AG04450 (cell line): ENCODE data around the gene GPR176. TPM values are rescaled to one million over a fixed set of nuclear protein-coding genes. Genes with fewer than 3 reads are reported as not detected.

Experiments
- CTCF ChIA-PET: fragments of 300-600, 350-600 bp; formaldehyde crosslinking; extraction: SDS; loops from one replicate; lab custom pipeline; 2022; ENCODE audit warnings: antibody characterized with exemption, inconsistent platforms; lab: Charles Lee
- POLR2A ChIA-PET: fragments of 350-600 bp; formaldehyde crosslinking; extraction: SDS; loops from one replicate; lab custom pipeline; 2021; ENCODE audit warnings: antibody characterized with exemption, inconsistent platforms; lab: Yijun Ruan, JAX
- DNase-seq: peaks from one replicate; pipeline ENCODE4 v3.0.0-alpha.2; 2011; ENCODE audit warnings: low read depth, low spot score
- H3K27ac ChIP-seq: one replicate; pipeline ENCODE4 v1.5.1; 2012; ENCODE audit warnings: low read depth, low read length, control low read depth
- H3K27me3 ChIP-seq: one replicate; pipeline ENCODE4 v1.6.0; 2012; ENCODE audit warnings: low read length; ENCODE audit not compliant: control insufficient read depth, insufficient read depth
- H3K4me3 ChIP-seq: 2 replicates; pipeline ENCODE4 v1.5.1; 2011; ENCODE audit warnings: mild to moderate bottlenecking, low read depth, low read length, control low read depth
- H3K9me3 ChIP-seq: 2 replicates; pipeline ENCODE4 v1.5.1; 2012; ENCODE audit warnings: low read length; ENCODE audit not compliant: control insufficient read depth, insufficient read depth
- CTCF ChIP-seq: IDR thresholded peaks from 2 replicates; pipeline ENCODE4 v1.5.1; 2011; ENCODE audit warnings: low read depth, low read length, control low read depth, inconsistent platforms
- polyA plus RNA-seq: library from polyadenylated mRNA; depleted of rRNA; stranded (reverse); fragments of >200 nt; gene quantifications from 2 replicates; pipeline ENCODE4 v1.2.3, GENCODE V29; 2011

The GPR176 gene
- polyA plus RNA-seq, 1 experiment = 83.9 TPM

GRCh38 chr15:39944726-39945125, 24.7 kb upstream of the GPR176 start:
- Histone ChIP-seq H3K9me3 (no peaks in the 10 kb centered on the region), H3K4me3 (no peak overlapping the region), H3K27ac (no peak overlapping the region), H3K27me3 (no peaks in the 10 kb centered on the region)
- TF ChIP-seq CTCF = no peak
- DNase-seq = peak; percentile 84
- CTCF ChIA-PET = interaction anchor here (0.7 kb wide), 1 partner anchor 102 kb away, joined by 3 read pairs; no protein-coding TSS in a partner anchor
- POLR2A ChIA-PET = interaction anchor here (0.7 kb wide), 1 partner anchor 31 kb away, joined by 3 read pairs; no protein-coding TSS in a partner anchor

GRCh38 chr15:39942753-39943150, 22.7 kb upstream of the GPR176 start:
- no peak for DNase-seq
- Histone ChIP-seq H3K27me3 (no peaks in the 10 kb centered on the region), H3K9me3 (no peaks in the 10 kb centered on the region), H3K27ac (no peak overlapping the region), H3K4me3 (no peak overlapping the region)
- POLR2A ChIA-PET = interaction anchor here (0.6 to 1.5 kb wide), 2 partner anchors 8 to 1147 kb away, joined by 3 to 9 read pairs; partner anchors contain the start of gene EIF2AK4
- CTCF ChIA-PET = no interaction called here
- TF ChIP-seq CTCF = no peak

GRCh38 chr15:39942101-39942752, 22.2 kb upstream of the GPR176 start:
- no peak for DNase-seq

GRCh38 chr15:39939487-39940452, 19.7 kb upstream of the GPR176 start:
- no peak for DNase-seq
- no peak for TF ChIP-seq CTCF
- ChIA-PET CTCF (no interaction called here), POLR2A (no interaction called here)
- Histone ChIP-seq H3K4me3 (no peak overlapping the region), H3K27ac (no peak overlapping the region), H3K9me3 (no peaks in the 10 kb centered on the region), H3K27me3 (no peaks in the 10 kb centered on the region)

More at GRCh38 chr15:39942101-39942752, 22.2 kb upstream of the GPR176 start:
- ChIA-PET CTCF (no interaction called here), POLR2A (interaction anchor here (1.5 kb wide), 1 partner anchor 8 kb away, joined by 9 read pairs; the partner anchor contains the start of gene EIF2AK4)
- TF ChIP-seq CTCF = no peak
- peak overlapping the region; percentile 63 for H3K27ac ChIP-seq
- no peaks in the 10 kb centered on the region for H3K27me3 ChIP-seq
- no peak overlapping the region for H3K4me3 ChIP-seq
- no peaks in the 10 kb centered on the region for H3K9me3 ChIP-seq
